Panc1 (cell line): ENCODE results near the gene TRAPPC10. TPM values are rescaled to one million over a fixed set of nuclear protein-coding genes. Genes with fewer than 3 reads are reported as not detected.

Experiments used
- ATAC-seq: fragments of 200-7000 bp; cut with Tn5 transposase; 2 replicates; pipeline ENCODE4 v1.9.1; 2020; ENCODE audit warnings: mild to moderate bottlenecking, moderate library complexity
- BruUV-seq: library from RNA; stranded (reverse); fragments of 400-500 nt; replicated peaks from 2 replicates; lab custom pipeline; 2021; lab: Mats Ljungman, UMichigan
- CTCF ChIA-PET: fragments of 300-600 bp; sonication (Branson Sonifier 250); formaldehyde crosslinking; loops from one replicate; lab custom pipeline; 2022; ENCODE audit warnings: antibody characterized with exemption; lab: Charles Lee
- POLR2A ChIA-PET: fragments of 300-600 bp; sonication (Branson Sonifier 250); formaldehyde crosslinking; loops from one replicate; lab custom pipeline; 2022; ENCODE audit warnings: antibody characterized with exemption; lab: Charles Lee
- DNase-seq: peaks from one replicate; pipeline ENCODE4 v3.0.0-alpha.2; 2010; ENCODE audit warnings: low read depth, low spot score
- H3K27ac ChIP-seq: 2 replicates; pipeline ENCODE4 v1.5.1; 2011; ENCODE audit warnings: mild to moderate bottlenecking, low read length, inconsistent platforms
- H3K27me3 ChIP-seq: fragments of 200-500 bp; sonication (Bioruptor generic); 2 replicates; pipeline ENCODE4 v1.6.0; 2014; ENCODE audit warnings: low read length, inconsistent platforms; ENCODE audit not compliant: control insufficient read depth, insufficient read depth
- H3K36me3 ChIP-seq: fragments of 200-500 bp; sonication (Bioruptor generic); 2 replicates; pipeline ENCODE4 v1.5.1; 2014; ENCODE audit warnings: inconsistent platforms, mild to moderate bottlenecking, low read length, moderate library complexity; ENCODE audit not compliant: control insufficient read depth, insufficient read depth
- H3K4me1 ChIP-seq: 2 replicates; pipeline ENCODE4 v1.5.1; 2011; ENCODE audit warnings: inconsistent platforms, mild to moderate bottlenecking, low read length, moderate library complexity; ENCODE audit not compliant: control insufficient read depth, insufficient read depth
- H3K4me3 ChIP-seq, 2 experiments: 2 replicates each; pipeline ENCODE4 v1.5.1; 2011 to 2012; ENCODE audit warnings: low read depth in 2 of 2, low read length in 2 of 2, mild to moderate bottlenecking in 2 of 2, inconsistent platforms in 1 of 2, moderate library complexity in 1 of 2
- H3K9me3 ChIP-seq: fragments of 200-500 bp; sonication (Bioruptor generic); 2 replicates; pipeline ENCODE4 v1.5.1; 2014; ENCODE audit warnings: low read depth, mild to moderate bottlenecking, inconsistent platforms, low read length, moderate library complexity; ENCODE audit not compliant: control insufficient read depth, insufficient read depth
- POLR2AphosphoS5 ChIP-seq: IDR thresholded peaks from 2 replicates; pipeline ENCODE4 v1.6.1; 2012; ENCODE audit warnings: mild to moderate bottlenecking, low read depth, low read length, moderate library complexity
- SIN3A ChIP-seq: IDR thresholded peaks from 2 replicates; pipeline ENCODE4 v1.6.1; 2012; ENCODE audit warnings: low read depth, mild to moderate bottlenecking, low read length, moderate library complexity, borderline replicate concordance; ENCODE audit not compliant: insufficient read depth
- TCF7L2 ChIP-seq: IDR thresholded peaks from 2 replicates; pipeline ENCODE4 v1.6.1; 2011; ENCODE audit warnings: mild to moderate bottlenecking, low read depth, low read length, inconsistent platforms
- in situ Hi-C: cut with HindIII; loops from 2 replicates; pipeline ENCODE4 v1.10.0; 2016; ENCODE audit warnings: low sequenced_read_pairs, low pct_unique_long_range_greater_than_20kb
- intact Hi-C: fragments of 100-400 bp; cut with micrococcal nuclease; formaldehyde crosslinking; loops from one replicate; pipeline ENCODE4 v1.10.0; 2022; ENCODE audit not compliant: unreplicated experiment
- total RNA-seq: library from RNA; stranded (reverse); gene quantifications from one replicate; pipeline ENCODE4 v1.2.1, GENCODE V29; 2021; ENCODE audit not compliant: unreplicated experiment
- TF ChIP-seq, protein P1 (sequence below), 2 experiments: IDR thresholded peaks; 2 replicates each; pipeline ENCODE4 v1.6.1; 2011 to 2012; ENCODE audit warnings: low read depth in 2 of 2, control low read depth in 1 of 2, low read length in 1 of 2, mild to moderate bottlenecking in 1 of 2, moderate library complexity in 1 of 2; ENCODE audit not compliant: insufficient read depth in 1 of 2
- TF ChIP-seq, protein P2 (sequence below): fragments of 450-650 bp; IDR thresholded peaks from 2 replicates; pipeline ENCODE4 v1.5.1; 2017; ENCODE audit warnings: mild to moderate bottlenecking

TRAPPC10 gene
- total RNA-seq, 1 experiment from 2014 or later = 34.5 TPM

DNA sequence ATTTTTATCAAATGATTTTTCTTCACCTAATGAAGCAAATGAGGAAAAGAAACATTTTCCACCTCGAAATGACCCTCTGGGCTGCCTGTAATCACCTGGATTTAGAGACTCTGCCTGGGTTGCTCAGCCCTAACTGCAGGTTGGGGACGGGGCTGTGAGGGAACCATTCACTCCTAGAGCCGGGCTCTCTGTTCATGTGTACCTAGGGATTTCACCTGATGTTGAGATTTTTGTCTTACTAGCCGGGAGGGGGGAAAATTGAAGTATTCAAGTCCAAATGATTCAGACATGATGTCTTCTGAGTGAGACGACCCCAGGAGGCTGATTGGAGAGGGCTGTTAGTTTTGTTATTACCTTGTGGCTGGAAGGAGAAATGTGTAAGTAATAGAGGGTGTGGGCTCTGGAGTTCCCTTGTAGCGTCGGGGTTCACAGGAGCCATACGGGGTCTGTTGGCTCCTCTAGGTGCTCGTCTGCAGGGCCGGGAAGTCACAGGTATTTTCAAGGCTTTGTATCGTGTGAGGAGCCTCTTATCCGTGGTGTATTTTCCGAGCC lies 52.8 kb downstream of the TRAPPC10 start:
- DNase-seq (no peak), ATAC-seq (no peak)
- CTCF ChIA-PET = no interaction called here
- BruUV-seq = no TSS peak
- H3K27ac ChIP-seq = no peak overlapping the region
- POLR2A ChIA-PET = no interaction called here
- in situ Hi-C loops (no loop called here), intact Hi-C loops (no loop called here)
- H3K9me3 ChIP-seq = no peaks in the 10 kb centered on the region
- no peaks in the 10 kb centered on the region for H3K27me3 ChIP-seq
- H3K36me3 ChIP-seq = no peaks in the 10 kb centered on the region; the same call in none of the 2 replicates
- H3K4me1 ChIP-seq = no peaks in the 10 kb centered on the region
- TF ChIP-seq, protein P1, sequence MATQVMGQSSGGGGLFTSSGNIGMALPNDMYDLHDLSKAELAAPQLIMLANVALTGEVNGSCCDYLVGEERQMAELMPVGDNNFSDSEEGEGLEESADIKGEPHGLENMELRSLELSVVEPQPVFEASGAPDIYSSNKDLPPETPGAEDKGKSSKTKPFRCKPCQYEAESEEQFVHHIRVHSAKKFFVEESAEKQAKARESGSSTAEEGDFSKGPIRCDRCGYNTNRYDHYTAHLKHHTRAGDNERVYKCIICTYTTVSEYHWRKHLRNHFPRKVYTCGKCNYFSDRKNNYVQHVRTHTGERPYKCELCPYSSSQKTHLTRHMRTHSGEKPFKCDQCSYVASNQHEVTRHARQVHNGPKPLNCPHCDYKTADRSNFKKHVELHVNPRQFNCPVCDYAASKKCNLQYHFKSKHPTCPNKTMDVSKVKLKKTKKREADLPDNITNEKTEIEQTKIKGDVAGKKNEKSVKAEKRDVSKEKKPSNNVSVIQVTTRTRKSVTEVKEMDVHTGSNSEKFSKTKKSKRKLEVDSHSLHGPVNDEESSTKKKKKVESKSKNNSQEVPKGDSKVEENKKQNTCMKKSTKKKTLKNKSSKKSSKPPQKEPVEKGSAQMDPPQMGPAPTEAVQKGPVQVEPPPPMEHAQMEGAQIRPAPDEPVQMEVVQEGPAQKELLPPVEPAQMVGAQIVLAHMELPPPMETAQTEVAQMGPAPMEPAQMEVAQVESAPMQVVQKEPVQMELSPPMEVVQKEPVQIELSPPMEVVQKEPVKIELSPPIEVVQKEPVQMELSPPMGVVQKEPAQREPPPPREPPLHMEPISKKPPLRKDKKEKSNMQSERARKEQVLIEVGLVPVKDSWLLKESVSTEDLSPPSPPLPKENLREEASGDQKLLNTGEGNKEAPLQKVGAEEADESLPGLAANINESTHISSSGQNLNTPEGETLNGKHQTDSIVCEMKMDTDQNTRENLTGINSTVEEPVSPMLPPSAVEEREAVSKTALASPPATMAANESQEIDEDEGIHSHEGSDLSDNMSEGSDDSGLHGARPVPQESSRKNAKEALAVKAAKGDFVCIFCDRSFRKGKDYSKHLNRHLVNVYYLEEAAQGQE (IDR thresholded peaks at IDR 0.05; ENCODE audit: insufficient read depth in 1 of 2, low read depth in 2 of 2, low read length in 1 of 2) = no peak
- TF ChIP-seq, protein P2, sequence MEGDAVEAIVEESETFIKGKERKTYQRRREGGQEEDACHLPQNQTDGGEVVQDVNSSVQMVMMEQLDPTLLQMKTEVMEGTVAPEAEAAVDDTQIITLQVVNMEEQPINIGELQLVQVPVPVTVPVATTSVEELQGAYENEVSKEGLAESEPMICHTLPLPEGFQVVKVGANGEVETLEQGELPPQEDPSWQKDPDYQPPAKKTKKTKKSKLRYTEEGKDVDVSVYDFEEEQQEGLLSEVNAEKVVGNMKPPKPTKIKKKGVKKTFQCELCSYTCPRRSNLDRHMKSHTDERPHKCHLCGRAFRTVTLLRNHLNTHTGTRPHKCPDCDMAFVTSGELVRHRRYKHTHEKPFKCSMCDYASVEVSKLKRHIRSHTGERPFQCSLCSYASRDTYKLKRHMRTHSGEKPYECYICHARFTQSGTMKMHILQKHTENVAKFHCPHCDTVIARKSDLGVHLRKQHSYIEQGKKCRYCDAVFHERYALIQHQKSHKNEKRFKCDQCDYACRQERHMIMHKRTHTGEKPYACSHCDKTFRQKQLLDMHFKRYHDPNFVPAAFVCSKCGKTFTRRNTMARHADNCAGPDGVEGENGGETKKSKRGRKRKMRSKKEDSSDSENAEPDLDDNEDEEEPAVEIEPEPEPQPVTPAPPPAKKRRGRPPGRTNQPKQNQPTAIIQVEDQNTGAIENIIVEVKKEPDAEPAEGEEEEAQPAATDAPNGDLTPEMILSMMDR = no peak
- TF ChIP-seq SIN3A = no peak
- TF ChIP-seq POLR2AphosphoS5 = no peak
- TF ChIP-seq TCF7L2 = no peak
- H3K4me3 ChIP-seq = no peak overlapping the region

DNA sequence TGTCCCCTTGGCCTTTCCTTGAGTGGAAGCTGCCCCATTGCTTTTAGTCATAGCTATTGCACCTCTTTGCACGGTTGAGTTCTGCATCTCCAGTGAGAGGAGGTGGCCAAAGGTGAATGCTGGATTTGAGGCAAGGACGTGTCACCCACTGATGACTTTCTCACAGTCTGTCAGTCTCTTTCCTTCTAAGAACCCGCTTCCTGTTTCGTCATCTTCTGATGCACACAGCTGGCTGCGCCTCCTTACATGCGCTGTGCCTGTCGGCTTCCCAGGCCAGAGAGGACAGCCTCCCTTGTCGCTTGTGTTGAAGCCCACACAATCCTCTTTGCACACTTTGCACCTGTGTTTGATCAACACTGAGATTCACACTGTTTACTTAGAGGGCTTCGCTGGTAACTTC lies 53.3 kb downstream of the TRAPPC10 start:
- Histone ChIP-seq H3K27me3 (no peaks in the 10 kb centered on the region), H3K27ac (no peak overlapping the region), H3K4me1 (no peaks in the 10 kb centered on the region), H3K36me3 (no peaks in the 10 kb centered on the region; the same call in none of the 2 replicates), H3K4me3 (no peak overlapping the region), H3K9me3 (no peaks in the 10 kb centered on the region)
- no TSS peak for BruUV-seq
- in situ Hi-C loops (no loop called here), intact Hi-C loops (no loop called here)
- ChIA-PET POLR2A (no interaction called here), CTCF (no interaction called here)
- TF ChIP-seq, protein P1 (IDR thresholded peaks at IDR 0.05; ENCODE audit: insufficient read depth in 1 of 2, low read depth in 2 of 2, low read length in 1 of 2) = no peak
- TF ChIP-seq TCF7L2 = no peak
- no peak for TF ChIP-seq SIN3A
- no peak for TF ChIP-seq POLR2AphosphoS5
- TF ChIP-seq, protein P2 = no peak
- DNase-seq (no peak), ATAC-seq (no peak)
